Transverse colon (tissue), 4 donors: ENCODE results near the gene SLC19A1. TPM values are rescaled to one million over a fixed set of nuclear protein-coding genes. Genes with fewer than 3 reads are reported as not detected.
A peak's percentile ranks its signal among the peaks of the same experiment; 100 is the strongest.
"Not testable (repeated sequence)": the region's sequence is repeated elsewhere in the genome, so short reads cannot be mapped to it uniquely, and the experiment has no call there.

Experiments used
- DNase-seq: peaks from one replicate; pipeline ENCODE4 v3.0.0-alpha.2; 2019
- H3K27ac ChIP-seq, 4 donors: fragments of 200-600 bp; sonication (generic); 2 replicates each; pipeline ENCODE4 v1.5.1; 2016 to 2018; ENCODE audit warnings: inconsistent platforms in 4 of 4
- H3K27me3 ChIP-seq: fragments of 200-600 bp; sonication (generic); 2 replicates; pipeline ENCODE4 v1.5.1; 2017; ENCODE audit warnings: inconsistent platforms
- H3K36me3 ChIP-seq, 4 donors: fragments of 200-600 bp; sonication (generic); 2 replicates each; pipeline ENCODE4 v1.5.1; 2017 to 2019; ENCODE audit warnings: inconsistent platforms in 4 of 4
- H3K4me1 ChIP-seq, 4 donors: fragments of 200-600 bp; sonication (generic); 2 replicates each; pipeline ENCODE4 v1.5.1; 2017 to 2020; ENCODE audit warnings: inconsistent platforms in 4 of 4
- H3K4me3 ChIP-seq, 4 donors: fragments of 200-600 bp; sonication (generic); 1 replicate in 1 of 4; 2 replicates in 3 of 4; pipeline versions ENCODE4 v1.5.1 to v1.6.1; 2017 to 2019; ENCODE audit warnings: inconsistent platforms in 4 of 4
- H3K9me3 ChIP-seq, 2 donors: fragments of 200-600 bp; sonication (generic); 2 replicates each; pipeline ENCODE4 v1.5.1; 2017 to 2019; ENCODE audit warnings: inconsistent platforms in 2 of 2
- EP300 ChIP-seq: sonication (generic); formaldehyde crosslinking; IDR thresholded peaks from one replicate; pipeline ENCODE4 v1.6.1; 2017; ENCODE audit warnings: antibody characterized with exemption, low read depth
- POLR2A ChIP-seq: fragments of 450-650 bp; IDR thresholded peaks from one replicate; pipeline ENCODE4 v1.6.1; 2016; ENCODE audit warnings: antibody characterized with exemption, mild to moderate bottlenecking, moderate library complexity
- POLR2AphosphoS5 ChIP-seq, 3 donors: sonication (generic); formaldehyde crosslinking; IDR thresholded peaks; one replicate each; pipeline ENCODE4 v1.6.1; 2016; ENCODE audit warnings: antibody characterized with exemption in 3 of 3
- WGBS, 2 donors: methylation state at CpG; one replicate each; pipeline ENCODE4 v1.1.5; 2018; ENCODE audit warnings: low coverage in 1 of 2; 5-methylcytosine and 5-hydroxymethylcytosine counted together
- in situ Hi-C, 4 donors: fragments of 200-750 bp; cut with MboI; loops; one replicate each; pipeline versions ENCODE4 v1.15.0 to v1.15.1; 2017; ENCODE audit warnings: low sequenced_read_pairs in 3 of 4, low pct_ligation_motif_present in 1 of 4, low pct_unique_long_range_greater_than_20kb in 1 of 4
- intact Hi-C: fragments of 100-400 bp; cut with DNase I; formaldehyde crosslinking; loops from one replicate; pipeline ENCODE4 v1.15.1; 2023; ENCODE audit warnings: low total_unique reads
- total RNA-seq, 4 donors: library from RNA; depleted of rRNA; stranded (reverse); fragments of >200 nt; gene quantifications; one replicate each; pipeline ENCODE4 v1.1.0, GENCODE V29; 2016
- TF ChIP-seq, protein P1 (sequence below), 5 experiments: fragments of 200-600 bp in 3 of 5; fragments of 450-650 bp in 2 of 5; sonication (generic) in 3 of 5; IDR thresholded peaks; 1 replicate in 2 of 5; 2 replicates in 3 of 5; pipeline ENCODE4 v1.5.1; 2016 to 2017; ENCODE audit warnings: antibody characterized with exemption in 5 of 5, inconsistent platforms in 3 of 5, mild to moderate bottlenecking in 2 of 5, moderate library complexity in 1 of 5

The SLC19A1 gene
- total RNA-seq, 4 donors from 2014 or later, result 8.3 to 24.1 (median 17.3) TPM

GRCh38 chr21:45570826-45571601, 28.8 kb upstream of the SLC19A1 start:
- Histone ChIP-seq H3K36me3 (no peaks in the 10 kb centered on the region), H3K4me1 (peaks cover 0 to 10% (median 4%) of the 10 kb centered on the region in 4 donors), H3K27ac (peak overlapping the region; percentile 65 to 78 (median 72)), H3K9me3 (no peaks in the 10 kb centered on the region), H3K4me3 (no peak overlapping the region), H3K27me3 (peaks cover 9% of the 10 kb centered on the region)
- in situ Hi-C loops (loop anchor here in 2 of 4 donors (25.0 kb wide), 1 partner anchor 241 kb away; no protein-coding TSS in a partner anchor), intact Hi-C loops (no loop called here)
- 73 to 75% methylated on average over 4 to 20 of the region's 20 CpGs for WGBS, 2 donors
- TF ChIP-seq POLR2AphosphoS5 (IDR thresholded peaks at IDR 0.05) (peak in 2 of 3 donors; percentile 14 to 28), EP300 (peak; percentile 14), POLR2A (no peak)
- no peak for DNase-seq

GRCh38 chr21:45570071-45570470, 27.8 kb upstream of the SLC19A1 start:
- no peak overlapping the region for H3K4me3 ChIP-seq
- TF ChIP-seq, protein P1, sequence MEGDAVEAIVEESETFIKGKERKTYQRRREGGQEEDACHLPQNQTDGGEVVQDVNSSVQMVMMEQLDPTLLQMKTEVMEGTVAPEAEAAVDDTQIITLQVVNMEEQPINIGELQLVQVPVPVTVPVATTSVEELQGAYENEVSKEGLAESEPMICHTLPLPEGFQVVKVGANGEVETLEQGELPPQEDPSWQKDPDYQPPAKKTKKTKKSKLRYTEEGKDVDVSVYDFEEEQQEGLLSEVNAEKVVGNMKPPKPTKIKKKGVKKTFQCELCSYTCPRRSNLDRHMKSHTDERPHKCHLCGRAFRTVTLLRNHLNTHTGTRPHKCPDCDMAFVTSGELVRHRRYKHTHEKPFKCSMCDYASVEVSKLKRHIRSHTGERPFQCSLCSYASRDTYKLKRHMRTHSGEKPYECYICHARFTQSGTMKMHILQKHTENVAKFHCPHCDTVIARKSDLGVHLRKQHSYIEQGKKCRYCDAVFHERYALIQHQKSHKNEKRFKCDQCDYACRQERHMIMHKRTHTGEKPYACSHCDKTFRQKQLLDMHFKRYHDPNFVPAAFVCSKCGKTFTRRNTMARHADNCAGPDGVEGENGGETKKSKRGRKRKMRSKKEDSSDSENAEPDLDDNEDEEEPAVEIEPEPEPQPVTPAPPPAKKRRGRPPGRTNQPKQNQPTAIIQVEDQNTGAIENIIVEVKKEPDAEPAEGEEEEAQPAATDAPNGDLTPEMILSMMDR (IDR thresholded peaks at IDR 0.05), result no peak
- TF ChIP-seq POLR2A (no peak), EP300 (no peak), POLR2AphosphoS5 (IDR thresholded peaks at IDR 0.05) (no peak)
- DNase-seq, result no peak
- WGBS, 2 donors, result 89 to 93% methylated on average over 3 to 7 of the region's 7 CpGs
- peak overlapping the region; percentile 65 to 78 (median 72) for H3K27ac ChIP-seq
- in situ Hi-C loops (loop anchor here in 2 of 4 donors (25.0 kb wide), 1 partner anchor 242 kb away; no protein-coding TSS in a partner anchor), intact Hi-C loops (no loop called here)
- no peaks in the 10 kb centered on the region for H3K36me3 ChIP-seq
- H3K27me3 ChIP-seq, result peaks cover 10% of the 10 kb centered on the region
- no peaks in the 10 kb centered on the region for H3K9me3 ChIP-seq
- peaks cover 0 to 10% (median 4%) of the 10 kb centered on the region in 4 donors for H3K4me1 ChIP-seq

DNA sequence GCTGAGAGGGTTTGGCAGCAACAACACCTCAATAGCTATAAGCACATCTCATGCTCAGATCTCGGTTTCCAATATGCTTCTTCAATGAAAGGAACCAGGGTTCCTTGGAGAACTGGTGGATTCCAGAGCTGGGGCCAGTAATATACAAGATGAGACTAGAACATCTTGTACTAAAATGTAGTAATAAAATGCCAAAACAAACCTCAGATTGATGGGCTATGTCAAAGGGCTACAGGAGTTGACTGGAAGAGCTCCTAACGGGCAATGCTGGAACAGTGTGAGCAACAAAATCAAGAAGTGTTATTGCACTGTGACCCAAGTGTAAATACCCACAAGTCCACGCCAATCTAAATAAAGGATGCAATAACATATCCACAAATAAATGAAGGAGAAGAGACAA, 26.1 kb upstream of the SLC19A1 start:
- TF ChIP-seq POLR2A (no peak), POLR2AphosphoS5 (IDR thresholded peaks at IDR 0.05) (peak in 2 of 3 donors; percentile 11 to 33), EP300 (peak; percentile 67)
- TF ChIP-seq, protein P1 (IDR thresholded peaks at IDR 0.05), result no peak
- H3K27me3 ChIP-seq, result peaks cover 19% of the 10 kb centered on the region
- no peak overlapping the region for H3K27ac ChIP-seq
- H3K36me3 ChIP-seq, result no peaks in the 10 kb centered on the region
- DNase-seq, result no peak
- 54 to 56% methylated on average over 3 of the region's 3 CpGs for WGBS, 2 donors
- in situ Hi-C loops, result loop anchor here in 3 of 4 donors (10.0 to 25.0 kb wide), 2 partner anchors 244 to 246 kb away; no protein-coding TSS in a partner anchor
- no peak overlapping the region for H3K4me3 ChIP-seq
- intact Hi-C loops, result no loop called here
- no peaks in the 10 kb centered on the region for H3K9me3 ChIP-seq
- peaks cover 0 to 10% (median 4%) of the 10 kb centered on the region in 4 donors for H3K4me1 ChIP-seq

- in situ Hi-C loops, result loop anchor here in 3 of 4 donors (10.0 to 25.0 kb wide), 2 partner anchors 248 to 251 kb away; no protein-coding TSS in a partner anchor
- 90 to 91% methylated on average over 6 to 11 of the region's 11 CpGs for WGBS, 2 donors
- H3K27me3 ChIP-seq, result peaks cover 24% of the 10 kb centered on the region
- intact Hi-C loops, H3K9me3 ChIP-seq, H3K4me3 ChIP-seq, H3K27ac ChIP-seq, DNase-seq, H3K4me1 ChIP-seq, H3K36me3 ChIP-seq: not testable (repeated sequence)
Observed at GRCh38 chr21:45564137-45564536, 21.9 kb upstream of the SLC19A1 start.

- Histone ChIP-seq H3K4me1 (no peaks in the 10 kb centered on the region), H3K27me3 (peaks cover 24% of the 10 kb centered on the region), H3K27ac (no peak overlapping the region), H3K36me3 (no peaks in the 10 kb centered on the region), H3K9me3 (no peaks in the 10 kb centered on the region), H3K4me3 (no peak overlapping the region)
- TF ChIP-seq POLR2AphosphoS5 (IDR thresholded peaks at IDR 0.05) (no peak), EP300 (no peak), POLR2A (no peak)
- TF ChIP-seq, protein P1 (IDR thresholded peaks at IDR 0.05), result no peak
- 42 to 49% methylated on average over 1 to 6 of the region's 6 CpGs for WGBS, 2 donors
- intact Hi-C loops, result no loop called here
- no peak for DNase-seq
- in situ Hi-C loops, result loop anchor here in 3 of 4 donors (10.0 to 25.0 kb wide), 2 partner anchors 249 to 252 kb away; no protein-coding TSS in a partner anchor
Observed at GRCh38 chr21:45562965-45563364, 20.7 kb upstream of the SLC19A1 start.
